ENCODE results near the gene ZNF23.

DNA sequence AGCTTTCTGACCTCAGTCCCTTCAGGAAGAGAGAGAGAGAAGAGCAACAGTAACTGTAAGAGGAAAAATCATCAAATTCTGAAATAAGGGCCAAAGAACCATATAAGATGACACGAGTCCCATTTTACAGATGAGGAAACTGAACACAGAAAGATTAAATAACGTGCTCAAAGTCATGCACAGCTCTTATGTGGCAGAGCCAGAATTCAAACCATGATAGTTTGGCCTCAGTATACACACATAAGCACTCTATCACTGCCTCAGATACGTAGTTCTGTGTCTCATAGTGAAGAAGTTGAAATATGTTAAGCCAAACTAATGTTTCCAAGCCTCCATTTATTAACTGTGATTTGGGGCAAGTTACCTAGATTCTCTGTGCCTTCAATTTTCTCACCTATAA is 29.0 kb upstream of the ZNF23 start:
- TF ChIP-seq, protein P1, sequence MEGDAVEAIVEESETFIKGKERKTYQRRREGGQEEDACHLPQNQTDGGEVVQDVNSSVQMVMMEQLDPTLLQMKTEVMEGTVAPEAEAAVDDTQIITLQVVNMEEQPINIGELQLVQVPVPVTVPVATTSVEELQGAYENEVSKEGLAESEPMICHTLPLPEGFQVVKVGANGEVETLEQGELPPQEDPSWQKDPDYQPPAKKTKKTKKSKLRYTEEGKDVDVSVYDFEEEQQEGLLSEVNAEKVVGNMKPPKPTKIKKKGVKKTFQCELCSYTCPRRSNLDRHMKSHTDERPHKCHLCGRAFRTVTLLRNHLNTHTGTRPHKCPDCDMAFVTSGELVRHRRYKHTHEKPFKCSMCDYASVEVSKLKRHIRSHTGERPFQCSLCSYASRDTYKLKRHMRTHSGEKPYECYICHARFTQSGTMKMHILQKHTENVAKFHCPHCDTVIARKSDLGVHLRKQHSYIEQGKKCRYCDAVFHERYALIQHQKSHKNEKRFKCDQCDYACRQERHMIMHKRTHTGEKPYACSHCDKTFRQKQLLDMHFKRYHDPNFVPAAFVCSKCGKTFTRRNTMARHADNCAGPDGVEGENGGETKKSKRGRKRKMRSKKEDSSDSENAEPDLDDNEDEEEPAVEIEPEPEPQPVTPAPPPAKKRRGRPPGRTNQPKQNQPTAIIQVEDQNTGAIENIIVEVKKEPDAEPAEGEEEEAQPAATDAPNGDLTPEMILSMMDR (IDR thresholded peaks at IDR 0.05; ENCODE audit: insufficient read depth, low read length), result no peak
- TF ChIP-seq POLR2AphosphoS5 (IDR thresholded peaks at IDR 0.05; ENCODE audit: low read depth) (no peak), GABPA (IDR thresholded peaks at IDR 0.05; ENCODE audit: low read depth) (no peak)
- TF ChIP-seq, protein P2, sequence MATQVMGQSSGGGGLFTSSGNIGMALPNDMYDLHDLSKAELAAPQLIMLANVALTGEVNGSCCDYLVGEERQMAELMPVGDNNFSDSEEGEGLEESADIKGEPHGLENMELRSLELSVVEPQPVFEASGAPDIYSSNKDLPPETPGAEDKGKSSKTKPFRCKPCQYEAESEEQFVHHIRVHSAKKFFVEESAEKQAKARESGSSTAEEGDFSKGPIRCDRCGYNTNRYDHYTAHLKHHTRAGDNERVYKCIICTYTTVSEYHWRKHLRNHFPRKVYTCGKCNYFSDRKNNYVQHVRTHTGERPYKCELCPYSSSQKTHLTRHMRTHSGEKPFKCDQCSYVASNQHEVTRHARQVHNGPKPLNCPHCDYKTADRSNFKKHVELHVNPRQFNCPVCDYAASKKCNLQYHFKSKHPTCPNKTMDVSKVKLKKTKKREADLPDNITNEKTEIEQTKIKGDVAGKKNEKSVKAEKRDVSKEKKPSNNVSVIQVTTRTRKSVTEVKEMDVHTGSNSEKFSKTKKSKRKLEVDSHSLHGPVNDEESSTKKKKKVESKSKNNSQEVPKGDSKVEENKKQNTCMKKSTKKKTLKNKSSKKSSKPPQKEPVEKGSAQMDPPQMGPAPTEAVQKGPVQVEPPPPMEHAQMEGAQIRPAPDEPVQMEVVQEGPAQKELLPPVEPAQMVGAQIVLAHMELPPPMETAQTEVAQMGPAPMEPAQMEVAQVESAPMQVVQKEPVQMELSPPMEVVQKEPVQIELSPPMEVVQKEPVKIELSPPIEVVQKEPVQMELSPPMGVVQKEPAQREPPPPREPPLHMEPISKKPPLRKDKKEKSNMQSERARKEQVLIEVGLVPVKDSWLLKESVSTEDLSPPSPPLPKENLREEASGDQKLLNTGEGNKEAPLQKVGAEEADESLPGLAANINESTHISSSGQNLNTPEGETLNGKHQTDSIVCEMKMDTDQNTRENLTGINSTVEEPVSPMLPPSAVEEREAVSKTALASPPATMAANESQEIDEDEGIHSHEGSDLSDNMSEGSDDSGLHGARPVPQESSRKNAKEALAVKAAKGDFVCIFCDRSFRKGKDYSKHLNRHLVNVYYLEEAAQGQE (IDR thresholded peaks at IDR 0.05; ENCODE audit: insufficient replicate concordance, low read depth), result no peak

Data from HL-60 (cell line).